Prostate gland (tissue), 2 donors: ENCODE data around the gene LMO7. TPM values are rescaled to one million over a fixed set of nuclear protein-coding genes. Genes with fewer than 3 reads are reported as not detected.

Experiments used
- DNase-seq: peaks from one replicate; pipeline ENCODE4 v3.0.0-alpha.2; 2019; ENCODE audit warnings: low spot score
- H3K27ac ChIP-seq, 2 donors: fragments of 200-600 bp; sonication (generic); 2 replicates each; pipeline ENCODE4 v1.5.1; 2017 to 2019
- H3K27me3 ChIP-seq: fragments of 200-600 bp; sonication (generic); replicated peaks from 2 replicates; pipeline ENCODE4 v1.5.1; 2019; ENCODE audit not compliant: insufficient read depth
- H3K36me3 ChIP-seq, 2 donors: fragments of 200-600 bp; sonication (generic); 1 replicate in 1 of 2; 2 replicates in 1 of 2; pipeline versions ENCODE4 v1.5.1 to v1.8.1; 2017 to 2019
- H3K4me1 ChIP-seq: fragments of 200-600 bp; sonication (generic); replicated peaks from 2 replicates; pipeline ENCODE4 v1.5.1; 2019
- H3K4me3 ChIP-seq, 2 donors: fragments of 200-600 bp; sonication (generic); 2 replicates each; pipeline ENCODE4 v1.5.1; 2017 to 2019
- H3K9me3 ChIP-seq: fragments of 200-600 bp; sonication (generic); 2 replicates; pipeline ENCODE4 v1.5.1; 2017
- POLR2A ChIP-seq: fragments of 450-650 bp; IDR thresholded peaks from one replicate; pipeline ENCODE4 v1.6.1; 2016; ENCODE audit warnings: antibody characterized with exemption, mild to moderate bottlenecking
- POLR2AphosphoS5 ChIP-seq: sonication (generic); formaldehyde crosslinking; IDR thresholded peaks from one replicate; pipeline ENCODE4 v1.6.1; 2017; ENCODE audit warnings: antibody characterized with exemption
- WGBS: methylation state at CpG from one replicate; pipeline ENCODE4 v1.1.5; 2018; 5-methylcytosine and 5-hydroxymethylcytosine counted together
- intact Hi-C: fragments of 100-400 bp; cut with DNase I; formaldehyde crosslinking; loops from one replicate; pipeline ENCODE4 v1.14.2; 2022
- total RNA-seq, 2 donors: library from RNA; depleted of rRNA; stranded (reverse); fragments of >200 nt; gene quantifications; one replicate each; pipeline ENCODE4 v1.1.0, GENCODE V29; 2016
- TF ChIP-seq, protein P1 (sequence below), 4 experiments: fragments of 200-600 bp in 2 of 4; fragments of 450-650 bp in 2 of 4; sonication (generic) in 2 of 4; IDR thresholded peaks; 1 replicate in 3 of 4; 2 replicates in 1 of 4; pipeline ENCODE4 v1.5.1; 2016 to 2019; ENCODE audit warnings: antibody characterized with exemption in 4 of 4, mild to moderate bottlenecking in 2 of 4, moderate library complexity in 2 of 4

Gene LMO7
- total RNA-seq, 2 donors from 2014 or later, result 87.8 to 99.9 TPM

GRCh38 chr13:75761369-75761768, 125.2 kb downstream of the LMO7 start:
- Histone ChIP-seq H3K4me3 (peak overlapping the region; percentile 26 to 35), H3K36me3 (no peaks in the 10 kb centered on the region), H3K27ac (peak overlapping the region; percentile 77 to 84), H3K4me1 (no peaks in the 10 kb centered on the region), H3K27me3 (no peaks in the 10 kb centered on the region), H3K9me3 (no peaks in the 10 kb centered on the region)
- intact Hi-C loops, result no loop called here
- no peak for TF ChIP-seq POLR2A
- WGBS, result 24% methylated on average over 3 of the region's 3 CpGs
- no peak for DNase-seq

GRCh38 chr13:75762076-75762937, 126.2 kb downstream of the LMO7 start:
- Histone ChIP-seq H3K9me3 (no peaks in the 10 kb centered on the region), H3K36me3 (no peaks in the 10 kb centered on the region), H3K4me1 (no peaks in the 10 kb centered on the region), H3K27ac (peak overlapping the region; percentile 77 to 84), H3K27me3 (no peaks in the 10 kb centered on the region), H3K4me3 (peak overlapping the region; percentile 26 to 35)
- intact Hi-C loops, result no loop called here
- DNase-seq, result peak; percentile 46
- 16% methylated on average over 7 of the region's 7 CpGs for WGBS
- TF ChIP-seq POLR2AphosphoS5 (peak; percentile 49), POLR2A (peak; percentile 57)
- TF ChIP-seq, protein P1, sequence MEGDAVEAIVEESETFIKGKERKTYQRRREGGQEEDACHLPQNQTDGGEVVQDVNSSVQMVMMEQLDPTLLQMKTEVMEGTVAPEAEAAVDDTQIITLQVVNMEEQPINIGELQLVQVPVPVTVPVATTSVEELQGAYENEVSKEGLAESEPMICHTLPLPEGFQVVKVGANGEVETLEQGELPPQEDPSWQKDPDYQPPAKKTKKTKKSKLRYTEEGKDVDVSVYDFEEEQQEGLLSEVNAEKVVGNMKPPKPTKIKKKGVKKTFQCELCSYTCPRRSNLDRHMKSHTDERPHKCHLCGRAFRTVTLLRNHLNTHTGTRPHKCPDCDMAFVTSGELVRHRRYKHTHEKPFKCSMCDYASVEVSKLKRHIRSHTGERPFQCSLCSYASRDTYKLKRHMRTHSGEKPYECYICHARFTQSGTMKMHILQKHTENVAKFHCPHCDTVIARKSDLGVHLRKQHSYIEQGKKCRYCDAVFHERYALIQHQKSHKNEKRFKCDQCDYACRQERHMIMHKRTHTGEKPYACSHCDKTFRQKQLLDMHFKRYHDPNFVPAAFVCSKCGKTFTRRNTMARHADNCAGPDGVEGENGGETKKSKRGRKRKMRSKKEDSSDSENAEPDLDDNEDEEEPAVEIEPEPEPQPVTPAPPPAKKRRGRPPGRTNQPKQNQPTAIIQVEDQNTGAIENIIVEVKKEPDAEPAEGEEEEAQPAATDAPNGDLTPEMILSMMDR (IDR thresholded peaks at IDR 0.05), result no peak

GRCh38 chr13:75762955-75763354, 126.8 kb downstream of the LMO7 start:
- peak overlapping the region; percentile 77 to 84 for H3K27ac ChIP-seq
- TF ChIP-seq POLR2A (no peak), POLR2AphosphoS5 (no peak)
- TF ChIP-seq, protein P1 (IDR thresholded peaks at IDR 0.05), result no peak
- peak overlapping the region; percentile 26 to 35 for H3K4me3 ChIP-seq
- 61% methylated on average over 2 of the region's 2 CpGs for WGBS
- no peaks in the 10 kb centered on the region for H3K4me1 ChIP-seq
- H3K27me3 ChIP-seq, result no peaks in the 10 kb centered on the region
- intact Hi-C loops, result no loop called here
- no peaks in the 10 kb centered on the region for H3K9me3 ChIP-seq
- no peak for DNase-seq
- no peaks in the 10 kb centered on the region for H3K36me3 ChIP-seq

DNA sequence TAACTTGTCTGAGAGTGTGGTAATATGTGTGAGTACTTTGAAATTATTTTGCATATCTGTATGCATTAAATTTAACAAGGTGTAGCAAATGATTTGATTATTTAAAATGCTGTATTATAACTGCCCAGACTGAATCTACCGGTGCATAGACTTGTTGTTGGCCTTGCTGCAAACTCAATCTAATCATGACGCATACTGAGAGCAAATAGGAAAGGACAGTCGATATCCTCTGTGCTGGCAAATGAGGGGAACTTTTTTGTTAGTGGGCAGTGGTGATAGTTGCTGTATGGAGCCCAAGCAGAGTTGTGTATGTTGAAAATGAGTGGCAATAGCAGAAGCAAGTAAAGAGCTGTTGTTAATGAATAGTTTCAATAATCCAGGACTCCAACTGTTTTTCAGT, 127.4 kb downstream of the LMO7 start:
- Histone ChIP-seq H3K4me3 (peak overlapping the region; percentile 26 to 35), H3K9me3 (no peaks in the 10 kb centered on the region), H3K27me3 (no peaks in the 10 kb centered on the region), H3K36me3 (no peaks in the 10 kb centered on the region), H3K4me1 (no peaks in the 10 kb centered on the region), H3K27ac (peak overlapping the region; percentile 77 to 84)
- intact Hi-C loops, result no loop called here
- no peak for DNase-seq
- TF ChIP-seq POLR2A, result no peak
- TF ChIP-seq POLR2AphosphoS5, result peak; percentile 51
- TF ChIP-seq, protein P1 (IDR thresholded peaks at IDR 0.05), result no peak
- 32% methylated on average over 3 of the region's 3 CpGs for WGBS

DNA sequence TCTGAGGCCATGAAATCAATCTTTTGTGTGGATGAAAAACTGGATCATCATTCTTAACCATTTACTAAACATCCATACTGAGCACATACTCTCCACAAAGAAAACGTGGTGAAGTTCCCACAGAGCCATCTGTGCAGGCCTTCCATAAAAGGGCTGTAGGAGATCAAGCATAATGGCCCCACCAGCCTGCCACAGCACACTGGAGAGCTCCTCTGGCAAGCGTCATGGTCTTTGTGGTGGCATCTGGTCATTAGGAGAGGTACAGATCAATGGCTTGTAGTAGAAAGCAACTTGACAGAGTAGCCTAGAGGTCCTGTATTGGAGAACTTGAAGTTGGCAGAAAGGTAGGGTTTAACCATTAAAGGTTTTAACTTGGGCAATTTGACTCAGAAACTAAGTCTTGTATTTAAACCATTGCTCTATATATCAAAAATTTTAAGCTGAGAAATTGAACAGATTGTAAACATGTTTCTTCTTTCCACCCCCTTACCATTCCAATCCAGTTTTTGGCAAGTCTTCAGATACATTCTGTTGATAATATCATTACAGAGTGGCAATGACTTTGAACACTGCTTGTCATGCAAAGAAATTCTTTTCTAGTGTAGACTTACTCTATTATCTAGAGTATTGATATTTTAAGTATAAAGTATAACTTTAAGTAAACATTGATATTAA, 128.3 kb downstream of the LMO7 start:
- H3K4me1 ChIP-seq, result no peaks in the 10 kb centered on the region
- no peaks in the 10 kb centered on the region for H3K27me3 ChIP-seq
- WGBS, result 95% methylated on average over 2 of the region's 2 CpGs
- peak overlapping the region in 1 of 2 donors; percentile 77 for H3K27ac ChIP-seq
- TF ChIP-seq POLR2AphosphoS5 (no peak), POLR2A (no peak)
- TF ChIP-seq, protein P1 (IDR thresholded peaks at IDR 0.05), result no peak
- no peak overlapping the region for H3K4me3 ChIP-seq
- intact Hi-C loops, result no loop called here
- no peaks in the 10 kb centered on the region for H3K36me3 ChIP-seq
- no peaks in the 10 kb centered on the region for H3K9me3 ChIP-seq
- DNase-seq, result no peak
